Endothelial cell of umbilical vein (primary cell): ENCODE data around the gene PCTP. TPM values are rescaled to one million over a fixed set of nuclear protein-coding genes. Genes with fewer than 3 reads are reported as not detected.

ENCODE experiments used
- BruUV-seq: library from RNA; stranded (reverse); fragments of 400-500 nt; replicated peaks from 2 replicates; lab custom pipeline; 2021; lab: Mats Ljungman, UMichigan
- CTCF ChIA-PET: fragments of 300-600, 350-600 bp; sonication (Branson Sonifier 250); formaldehyde crosslinking; loops from one replicate; lab custom pipeline; 2021; ENCODE audit warnings: antibody characterized with exemption, inconsistent platforms; lab: Charles Lee
- POLR2A ChIA-PET: fragments of 300-600, 350-600 bp; sonication (Branson Sonifier 250); formaldehyde crosslinking; loops from one replicate; lab custom pipeline; 2021; ENCODE audit warnings: antibody characterized with exemption, inconsistent platforms; lab: Charles Lee
- DNase-seq: peaks from one replicate; pipeline ENCODE4 v3.0.0-alpha.2; 2011; ENCODE audit warnings: low read depth, low spot score
- FAIRE-seq: peaks from 2 replicates; lab custom pipeline; 2011; peaks lifted over from hg19 to GRCh38; lab: Jason Lieb, UNC
- H2AFZ ChIP-seq: 2 replicates; pipeline ENCODE4 v1.6.0; 2012; ENCODE audit warnings: low read depth, low read length, control low read depth, inconsistent platforms
- H3K27ac ChIP-seq: 2 replicates; pipeline ENCODE4 v1.5.1; 2011; ENCODE audit warnings: low read depth, mild to moderate bottlenecking, control low read depth, low read length, moderate library complexity; ENCODE audit not compliant: insufficient read depth
- H3K27me3 ChIP-seq, 2 experiments: 2 replicates each; pipeline versions ENCODE4 v1.6.0 to v1.6.1; 2011; ENCODE audit warnings: low read length in 2 of 2, mixed read lengths in 1 of 2; ENCODE audit not compliant: control insufficient read depth in 2 of 2, insufficient read depth in 2 of 2
- H3K36me3 ChIP-seq, 2 experiments: 2 replicates in 1 of 2; 3 replicates in 1 of 2; pipeline ENCODE4 v1.5.1; 2011; ENCODE audit warnings: low read length in 2 of 2, mild to moderate bottlenecking in 1 of 2, moderate library complexity in 1 of 2; ENCODE audit not compliant: control insufficient read depth in 2 of 2, insufficient read depth in 2 of 2; ENCODE audit errors: extremely low read depth in 1 of 2
- H3K4me1 ChIP-seq: 3 replicates; pipeline ENCODE4 v1.5.1; 2011; ENCODE audit warnings: mild to moderate bottlenecking, low read length; ENCODE audit not compliant: control insufficient read depth, insufficient read depth; ENCODE audit errors: extremely low read depth
- H3K4me2 ChIP-seq: 2 replicates; pipeline ENCODE4 v1.6.1; 2011; ENCODE audit warnings: low read length, control low read depth, mixed read lengths; ENCODE audit not compliant: insufficient read depth
- H3K4me3 ChIP-seq, 3 experiments: fragments of 200-600 bp in 1 of 3; sonication (generic), shearing (Covaris generic) in 1 of 3; replicated peaks in 1 of 3; 2 replicates each; pipeline ENCODE4 v1.5.1; 2011 to 2016; ENCODE audit warnings: control low read depth in 3 of 3, low read length in 3 of 3, mild to moderate bottlenecking in 2 of 3, inconsistent platforms in 1 of 3, low read depth in 1 of 3, moderate library complexity in 1 of 3; ENCODE audit not compliant: insufficient read depth in 1 of 3
- H3K79me2 ChIP-seq: 2 replicates; pipeline ENCODE4 v1.6.0; 2012; ENCODE audit warnings: low read length, inconsistent platforms; ENCODE audit not compliant: control insufficient read depth, insufficient read depth
- H3K9ac ChIP-seq: replicated peaks from 2 replicates; pipeline ENCODE3; 2011; ENCODE audit warnings: low read length, control low read depth; ENCODE audit not compliant: insufficient read depth; ENCODE audit errors: extremely low read depth
- H3K9me1 ChIP-seq: replicated peaks from 3 replicates; pipeline ENCODE4 v1.6.0; 2011; ENCODE audit warnings: mild to moderate bottlenecking, low read length; ENCODE audit not compliant: control insufficient read depth, insufficient read depth; ENCODE audit errors: extremely low read depth
- H3K9me3 ChIP-seq: replicated peaks from 2 replicates; pipeline ENCODE4 v1.5.1; 2012; ENCODE audit warnings: low read length, inconsistent platforms; ENCODE audit not compliant: control insufficient read depth, insufficient read depth
- H4K20me1 ChIP-seq: replicated peaks from 2 replicates; pipeline ENCODE3; 2011; ENCODE audit warnings: mild to moderate bottlenecking, low read length; ENCODE audit not compliant: control insufficient read depth, insufficient read depth; ENCODE audit errors: extremely low read depth
- EZH2 ChIP-seq: IDR thresholded peaks from 2 replicates; pipeline ENCODE4 v1.6.1; 2012; ENCODE audit warnings: borderline replicate concordance, low read depth, mild to moderate bottlenecking, moderate library complexity, low read length, inconsistent platforms; ENCODE audit not compliant: severe bottlenecking
- FOS ChIP-seq: IDR thresholded peaks from 2 replicates; pipeline ENCODE4 v1.6.1; 2011; ENCODE audit warnings: mild to moderate bottlenecking, low read length, moderate library complexity, borderline replicate concordance; ENCODE audit not compliant: insufficient read depth
- GATA2 ChIP-seq: IDR thresholded peaks from 2 replicates; pipeline ENCODE4 v1.7.0; 2011; ENCODE audit warnings: low read depth, mild to moderate bottlenecking, moderate library complexity, mixed read lengths, low read length; ENCODE audit not compliant: insufficient read length, insufficient read depth
- JUN ChIP-seq: IDR thresholded peaks from 2 replicates; pipeline ENCODE4 v1.6.1; 2011; ENCODE audit warnings: borderline replicate concordance, low read depth; ENCODE audit not compliant: insufficient read length, insufficient read depth
- MYC ChIP-seq: IDR thresholded peaks from one replicate; pipeline ENCODE4 v1.6.1; 2011; ENCODE audit warnings: mild to moderate bottlenecking, low read depth, low read length
- POLR2A ChIP-seq: IDR thresholded peaks from 2 replicates; pipeline ENCODE4 v1.6.1; 2012; ENCODE audit warnings: low read depth, mild to moderate bottlenecking, control low read depth, low read length
- POLR2AphosphoS5 ChIP-seq: IDR thresholded peaks from 2 replicates; pipeline ENCODE4 v1.6.1; 2012; ENCODE audit warnings: low read depth, mild to moderate bottlenecking, control low read depth, low read length, moderate library complexity; ENCODE audit not compliant: insufficient read depth
- dilution Hi-C: fragments of 300-500 bp; cut with MboI; formaldehyde crosslinking; loops from one replicate; pipeline ENCODE4 v1.15.0; 2019; ENCODE audit warnings: low sequenced_read_pairs; ENCODE audit not compliant: extremely low pct_ligation_motif_present
- intact Hi-C: fragments of 100-400 bp; cut with micrococcal nuclease; formaldehyde crosslinking; loops from one replicate; pipeline ENCODE4 v1.10.0; 2022
- polyA plus RNA-seq, 4 experiments: library from polyadenylated mRNA; depleted of rRNA in 3 of 4; stranded (reverse) in 3 of 4; unstranded in 1 of 4; fragments of >200 nt; gene quantifications; 2 replicates each; pipeline versions ENCODE4 v1.2.1 to v1.2.3, GENCODE V29; 2011 to 2012; ENCODE audit warnings: missing spikeins in 1 of 4
- total RNA-seq: library from RNA; stranded (reverse); gene quantifications from 2 replicates; pipeline ENCODE4 v1.2.3, GENCODE V29; 2021
- TF ChIP-seq, protein P1 (sequence below): IDR thresholded peaks from 2 replicates; pipeline ENCODE4 v1.6.1; 2011; ENCODE audit not compliant: insufficient read depth, insufficient read length
- TF ChIP-seq, protein P2 (sequence below), 2 donors: IDR thresholded peaks; 1 replicate in 1 of 2; 2 replicates in 1 of 2; pipeline ENCODE4 v1.5.1; 2011; ENCODE audit warnings: low read length in 2 of 2, mild to moderate bottlenecking in 2 of 2, moderate library complexity in 2 of 2, control low read depth in 1 of 2, inconsistent platforms in 1 of 2, low read depth in 1 of 2; ENCODE audit not compliant: insufficient read depth in 1 of 2; ENCODE audit errors: extremely low read depth in 1 of 2

The PCTP gene
- total and polyA plus RNA-seq, 2 donors (not counting 3 experiments of a cell fraction or from before 2014, with no cell fraction given) = 13.5 to 18.3 TPM

DNA sequence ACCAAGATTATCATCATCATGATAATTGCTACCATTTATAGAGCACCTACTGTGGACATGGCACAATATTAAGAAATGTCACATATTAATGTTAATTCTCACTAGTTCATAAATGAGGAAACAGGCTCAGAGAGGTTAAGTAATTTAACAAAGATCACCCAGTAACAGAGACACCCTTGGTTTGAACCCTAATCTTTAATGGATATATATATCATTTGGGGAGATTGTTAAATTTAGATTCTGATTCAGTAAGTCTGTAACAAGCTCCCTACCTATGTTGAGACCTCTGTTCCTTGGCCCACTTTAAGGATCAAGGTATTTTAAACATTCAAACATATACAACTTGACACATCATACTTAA, 27.4 kb upstream of the PCTP start:
- no peak overlapping the region for H3K4me3 ChIP-seq
- dilution Hi-C loops (no loop called here), intact Hi-C loops (no loop called here)
- peaks cover 0 to 4% of the 10 kb centered on the region in 2 experiments for H3K27me3 ChIP-seq
- POLR2A ChIA-PET = no interaction called here
- H3K4me1 ChIP-seq = peaks cover 8% of the 10 kb centered on the region
- CTCF ChIA-PET = interaction anchor here (1.0 to 6.3 kb wide), 4 partner anchors 11 to 197 kb away, joined by 4 to 45 read pairs (median 24); no protein-coding TSS in a partner anchor
- DNase-seq = no peak
- H3K9ac ChIP-seq = no peak overlapping the region
- no peak for TF ChIP-seq GATA2
- TF ChIP-seq POLR2A = no peak
- no peak for FAIRE-seq
- H3K36me3 ChIP-seq = no peaks in the 10 kb centered on the region
- H4K20me1 ChIP-seq = no peaks in the 10 kb centered on the region
- H2AFZ ChIP-seq = no peak overlapping the region
- no peaks in the 10 kb centered on the region for H3K9me1 ChIP-seq
- H3K79me2 ChIP-seq = no peaks in the 10 kb centered on the region
- BruUV-seq = no TSS peak
- H3K9me3 ChIP-seq = no peaks in the 10 kb centered on the region
- no peak overlapping the region for H3K4me2 ChIP-seq
- no peak overlapping the region for H3K27ac ChIP-seq

DNA sequence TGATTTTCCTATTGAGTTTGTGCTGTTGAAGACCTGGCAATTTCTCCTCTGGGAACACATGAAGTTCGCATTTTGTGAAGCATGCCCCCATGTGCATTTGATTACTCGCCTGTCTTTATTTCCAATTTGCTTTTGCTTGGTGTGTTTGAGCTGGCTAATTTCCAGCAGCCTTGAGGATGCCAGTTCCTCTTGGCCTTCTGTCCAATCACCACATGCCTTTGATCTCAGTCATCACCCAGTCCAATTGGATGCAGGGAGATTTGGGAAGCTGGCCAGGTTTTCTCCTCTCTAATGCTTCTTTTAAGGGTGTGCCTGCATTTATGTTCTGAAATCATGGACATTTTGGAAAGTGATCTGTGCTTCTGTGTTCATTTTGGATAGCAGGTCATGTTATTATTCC, 24.4 kb upstream of the PCTP start:
- Histone ChIP-seq H3K27ac (no peak overlapping the region), H3K4me3 (no peak overlapping the region), H3K9me3 (no peaks in the 10 kb centered on the region), H3K36me3 (no peaks in the 10 kb centered on the region), H4K20me1 (no peaks in the 10 kb centered on the region), H3K9ac (no peak overlapping the region), H3K4me1 (peaks cover 8% of the 10 kb centered on the region), H2AFZ (no peak overlapping the region), H3K4me2 (peak overlapping the region; percentile 12), H3K27me3 (peaks cover 0 to 4% of the 10 kb centered on the region in 2 experiments), H3K79me2 (no peaks in the 10 kb centered on the region), H3K9me1 (no peaks in the 10 kb centered on the region)
- dilution Hi-C loops (no loop called here), intact Hi-C loops (no loop called here)
- TF ChIP-seq GATA2 = no peak
- TF ChIP-seq, protein P1, sequence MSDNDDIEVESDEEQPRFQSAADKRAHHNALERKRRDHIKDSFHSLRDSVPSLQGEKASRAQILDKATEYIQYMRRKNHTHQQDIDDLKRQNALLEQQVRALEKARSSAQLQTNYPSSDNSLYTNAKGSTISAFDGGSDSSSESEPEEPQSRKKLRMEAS = no peak
- TF ChIP-seq POLR2AphosphoS5 = no peak
- no peak for TF ChIP-seq POLR2A
- no peak for TF ChIP-seq JUN
- no peak for TF ChIP-seq EZH2
- TF ChIP-seq, protein P2, sequence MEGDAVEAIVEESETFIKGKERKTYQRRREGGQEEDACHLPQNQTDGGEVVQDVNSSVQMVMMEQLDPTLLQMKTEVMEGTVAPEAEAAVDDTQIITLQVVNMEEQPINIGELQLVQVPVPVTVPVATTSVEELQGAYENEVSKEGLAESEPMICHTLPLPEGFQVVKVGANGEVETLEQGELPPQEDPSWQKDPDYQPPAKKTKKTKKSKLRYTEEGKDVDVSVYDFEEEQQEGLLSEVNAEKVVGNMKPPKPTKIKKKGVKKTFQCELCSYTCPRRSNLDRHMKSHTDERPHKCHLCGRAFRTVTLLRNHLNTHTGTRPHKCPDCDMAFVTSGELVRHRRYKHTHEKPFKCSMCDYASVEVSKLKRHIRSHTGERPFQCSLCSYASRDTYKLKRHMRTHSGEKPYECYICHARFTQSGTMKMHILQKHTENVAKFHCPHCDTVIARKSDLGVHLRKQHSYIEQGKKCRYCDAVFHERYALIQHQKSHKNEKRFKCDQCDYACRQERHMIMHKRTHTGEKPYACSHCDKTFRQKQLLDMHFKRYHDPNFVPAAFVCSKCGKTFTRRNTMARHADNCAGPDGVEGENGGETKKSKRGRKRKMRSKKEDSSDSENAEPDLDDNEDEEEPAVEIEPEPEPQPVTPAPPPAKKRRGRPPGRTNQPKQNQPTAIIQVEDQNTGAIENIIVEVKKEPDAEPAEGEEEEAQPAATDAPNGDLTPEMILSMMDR (IDR thresholded peaks at IDR 0.05; ENCODE audit: extremely low read depth in 1 of 2, insufficient read depth in 1 of 2, low read depth in 1 of 2, low read length in 2 of 2) = no peak
- no peak for TF ChIP-seq MYC
- no peak for TF ChIP-seq FOS
- BruUV-seq = no TSS peak
- ChIA-PET POLR2A (no interaction called here), CTCF (interaction anchor here (1.3 to 2.4 kb wide), 2 partner anchors 8 to 10 kb away, joined by 6 to 10 read pairs; no protein-coding TSS in a partner anchor)
- DNase-seq (peak; percentile 41), FAIRE-seq (no peak)
